Endothelial cell of umbilical vein (primary cell): ENCODE results near the gene HSD17B7. TPM values are rescaled to one million over a fixed set of nuclear protein-coding genes. Genes with fewer than 3 reads are reported as not detected.

Source experiments
- BruUV-seq: library from RNA; stranded (reverse); fragments of 400-500 nt; replicated peaks from 2 replicates; lab custom pipeline; 2021; lab: Mats Ljungman, UMichigan
- CTCF ChIA-PET: fragments of 300-600, 350-600 bp; sonication (Branson Sonifier 250); formaldehyde crosslinking; loops from one replicate; lab custom pipeline; 2021; ENCODE audit warnings: antibody characterized with exemption, inconsistent platforms; lab: Charles Lee
- POLR2A ChIA-PET: fragments of 300-600, 350-600 bp; sonication (Branson Sonifier 250); formaldehyde crosslinking; loops from one replicate; lab custom pipeline; 2021; ENCODE audit warnings: antibody characterized with exemption, inconsistent platforms; lab: Charles Lee
- DNase-seq: peaks from one replicate; pipeline ENCODE4 v3.0.0-alpha.2; 2011; ENCODE audit warnings: low read depth, low spot score
- FAIRE-seq: peaks from 2 replicates; lab custom pipeline; 2011; peaks lifted over from hg19 to GRCh38; lab: Jason Lieb, UNC
- H2AFZ ChIP-seq: 2 replicates; pipeline ENCODE4 v1.6.0; 2012; ENCODE audit warnings: low read depth, low read length, control low read depth, inconsistent platforms
- H3K27ac ChIP-seq: 2 replicates; pipeline ENCODE4 v1.5.1; 2011; ENCODE audit warnings: low read depth, mild to moderate bottlenecking, control low read depth, low read length, moderate library complexity; ENCODE audit not compliant: insufficient read depth
- H3K27me3 ChIP-seq, 2 experiments: 2 replicates each; pipeline versions ENCODE4 v1.6.0 to v1.6.1; 2011; ENCODE audit warnings: low read length in 2 of 2, mixed read lengths in 1 of 2; ENCODE audit not compliant: control insufficient read depth in 2 of 2, insufficient read depth in 2 of 2
- H3K36me3 ChIP-seq, 2 experiments: 2 replicates in 1 of 2; 3 replicates in 1 of 2; pipeline ENCODE4 v1.5.1; 2011; ENCODE audit warnings: low read length in 2 of 2, mild to moderate bottlenecking in 1 of 2, moderate library complexity in 1 of 2; ENCODE audit not compliant: control insufficient read depth in 2 of 2, insufficient read depth in 2 of 2; ENCODE audit errors: extremely low read depth in 1 of 2
- H3K4me1 ChIP-seq: 3 replicates; pipeline ENCODE4 v1.5.1; 2011; ENCODE audit warnings: mild to moderate bottlenecking, low read length; ENCODE audit not compliant: control insufficient read depth, insufficient read depth; ENCODE audit errors: extremely low read depth
- H3K4me2 ChIP-seq: 2 replicates; pipeline ENCODE4 v1.6.1; 2011; ENCODE audit warnings: low read length, control low read depth, mixed read lengths; ENCODE audit not compliant: insufficient read depth
- H3K4me3 ChIP-seq, 3 experiments: fragments of 200-600 bp in 1 of 3; sonication (generic), shearing (Covaris generic) in 1 of 3; replicated peaks in 1 of 3; 2 replicates each; pipeline ENCODE4 v1.5.1; 2011 to 2016; ENCODE audit warnings: control low read depth in 3 of 3, low read length in 3 of 3, mild to moderate bottlenecking in 2 of 3, inconsistent platforms in 1 of 3, low read depth in 1 of 3, moderate library complexity in 1 of 3; ENCODE audit not compliant: insufficient read depth in 1 of 3
- H3K79me2 ChIP-seq: 2 replicates; pipeline ENCODE4 v1.6.0; 2012; ENCODE audit warnings: low read length, inconsistent platforms; ENCODE audit not compliant: control insufficient read depth, insufficient read depth
- H3K9ac ChIP-seq: replicated peaks from 2 replicates; pipeline ENCODE3; 2011; ENCODE audit warnings: low read length, control low read depth; ENCODE audit not compliant: insufficient read depth; ENCODE audit errors: extremely low read depth
- H3K9me1 ChIP-seq: replicated peaks from 3 replicates; pipeline ENCODE4 v1.6.0; 2011; ENCODE audit warnings: mild to moderate bottlenecking, low read length; ENCODE audit not compliant: control insufficient read depth, insufficient read depth; ENCODE audit errors: extremely low read depth
- H3K9me3 ChIP-seq: replicated peaks from 2 replicates; pipeline ENCODE4 v1.5.1; 2012; ENCODE audit warnings: low read length, inconsistent platforms; ENCODE audit not compliant: control insufficient read depth, insufficient read depth
- H4K20me1 ChIP-seq: replicated peaks from 2 replicates; pipeline ENCODE3; 2011; ENCODE audit warnings: mild to moderate bottlenecking, low read length; ENCODE audit not compliant: control insufficient read depth, insufficient read depth; ENCODE audit errors: extremely low read depth
- JUN ChIP-seq: IDR thresholded peaks from 2 replicates; pipeline ENCODE4 v1.6.1; 2011; ENCODE audit warnings: borderline replicate concordance, low read depth; ENCODE audit not compliant: insufficient read length, insufficient read depth
- dilution Hi-C: fragments of 300-500 bp; cut with MboI; formaldehyde crosslinking; loops from one replicate; pipeline ENCODE4 v1.15.0; 2019; ENCODE audit warnings: low sequenced_read_pairs; ENCODE audit not compliant: extremely low pct_ligation_motif_present
- intact Hi-C: fragments of 100-400 bp; cut with micrococcal nuclease; formaldehyde crosslinking; loops from one replicate; pipeline ENCODE4 v1.10.0; 2022
- polyA plus RNA-seq, 4 experiments: library from polyadenylated mRNA; depleted of rRNA in 3 of 4; stranded (reverse) in 3 of 4; unstranded in 1 of 4; fragments of >200 nt; gene quantifications; 2 replicates each; pipeline versions ENCODE4 v1.2.1 to v1.2.3, GENCODE V29; 2011 to 2012; ENCODE audit warnings: missing spikeins in 1 of 4
- total RNA-seq: library from RNA; stranded (reverse); gene quantifications from 2 replicates; pipeline ENCODE4 v1.2.3, GENCODE V29; 2021
- TF ChIP-seq, protein P1 (sequence below), 2 donors: IDR thresholded peaks; 1 replicate in 1 of 2; 2 replicates in 1 of 2; pipeline ENCODE4 v1.5.1; 2011; ENCODE audit warnings: low read length in 2 of 2, mild to moderate bottlenecking in 2 of 2, moderate library complexity in 2 of 2, control low read depth in 1 of 2, inconsistent platforms in 1 of 2, low read depth in 1 of 2; ENCODE audit not compliant: insufficient read depth in 1 of 2; ENCODE audit errors: extremely low read depth in 1 of 2

Gene HSD17B7
- total and polyA plus RNA-seq, 2 donors (not counting 3 experiments of a cell fraction or from before 2014, with no cell fraction given), result 17.7 to 26.6 TPM

DNA sequence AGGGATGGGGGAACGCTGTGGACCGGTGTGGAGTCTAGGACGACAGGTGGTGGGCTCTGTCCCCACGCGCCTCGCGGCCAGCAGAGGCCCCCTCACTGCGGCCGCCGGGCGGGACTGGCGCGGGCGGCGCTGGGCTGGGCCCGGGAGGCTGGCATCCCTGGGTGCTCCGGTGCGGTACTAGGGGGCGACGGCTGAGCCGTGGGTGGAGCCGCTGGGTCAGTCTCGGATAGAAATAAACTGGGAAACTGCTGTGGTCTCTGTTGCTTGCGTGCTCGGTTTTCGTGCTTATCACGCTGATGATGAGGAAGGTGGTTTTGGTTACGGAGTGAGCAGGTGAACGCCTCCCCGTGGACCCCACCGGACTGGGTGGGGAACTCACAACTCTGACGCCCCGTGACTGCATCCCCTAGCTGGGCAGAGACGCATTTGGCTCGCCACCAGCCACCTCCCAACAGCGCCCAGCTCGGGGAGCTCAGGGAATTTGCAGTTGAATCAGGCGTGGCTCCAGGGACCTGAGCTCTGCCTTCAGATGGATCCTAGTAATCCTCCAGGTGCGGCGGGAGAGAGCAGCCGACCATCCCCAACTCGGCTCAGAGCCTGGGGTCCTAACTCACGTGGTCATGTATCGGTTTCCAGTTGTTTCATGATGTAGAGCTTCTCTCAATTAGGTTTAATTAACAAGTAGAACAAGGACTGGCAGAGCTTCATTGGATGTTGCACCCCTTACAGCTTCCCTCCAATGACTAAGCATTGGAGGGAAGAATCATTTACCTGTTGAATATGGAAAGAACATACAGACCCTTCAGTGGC lies 32.1 kb downstream of the HSD17B7 start:
- no peaks in the 10 kb centered on the region for H4K20me1 ChIP-seq
- intact Hi-C loops, result no loop called here

More for the DNA sequence above, 32.1 kb downstream of the HSD17B7 start:
- Histone ChIP-seq H3K4me3 (peak overlapping the region; percentile 13 to 42 (median 41)), H2AFZ (peak overlapping the region; percentile 94), H3K27ac (no peak overlapping the region), H3K9me3 (no peaks in the 10 kb centered on the region), H3K9ac (peak overlapping the region; percentile 30), H3K9me1 (no peaks in the 10 kb centered on the region), H3K4me1 (peaks cover 16% of the 10 kb centered on the region), H3K79me2 (no peaks in the 10 kb centered on the region), H3K36me3 (no peaks in the 10 kb centered on the region), H3K4me2 (peak overlapping the region; percentile 76), H3K27me3 (no peaks in the 10 kb centered on the region)
- TF ChIP-seq, protein P1, sequence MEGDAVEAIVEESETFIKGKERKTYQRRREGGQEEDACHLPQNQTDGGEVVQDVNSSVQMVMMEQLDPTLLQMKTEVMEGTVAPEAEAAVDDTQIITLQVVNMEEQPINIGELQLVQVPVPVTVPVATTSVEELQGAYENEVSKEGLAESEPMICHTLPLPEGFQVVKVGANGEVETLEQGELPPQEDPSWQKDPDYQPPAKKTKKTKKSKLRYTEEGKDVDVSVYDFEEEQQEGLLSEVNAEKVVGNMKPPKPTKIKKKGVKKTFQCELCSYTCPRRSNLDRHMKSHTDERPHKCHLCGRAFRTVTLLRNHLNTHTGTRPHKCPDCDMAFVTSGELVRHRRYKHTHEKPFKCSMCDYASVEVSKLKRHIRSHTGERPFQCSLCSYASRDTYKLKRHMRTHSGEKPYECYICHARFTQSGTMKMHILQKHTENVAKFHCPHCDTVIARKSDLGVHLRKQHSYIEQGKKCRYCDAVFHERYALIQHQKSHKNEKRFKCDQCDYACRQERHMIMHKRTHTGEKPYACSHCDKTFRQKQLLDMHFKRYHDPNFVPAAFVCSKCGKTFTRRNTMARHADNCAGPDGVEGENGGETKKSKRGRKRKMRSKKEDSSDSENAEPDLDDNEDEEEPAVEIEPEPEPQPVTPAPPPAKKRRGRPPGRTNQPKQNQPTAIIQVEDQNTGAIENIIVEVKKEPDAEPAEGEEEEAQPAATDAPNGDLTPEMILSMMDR (IDR thresholded peaks at IDR 0.05; ENCODE audit: extremely low read depth in 1 of 2, insufficient read depth in 1 of 2, low read depth in 1 of 2, low read length in 2 of 2), result peak in 1 of 2 donors; percentile 2
- TF ChIP-seq JUN, result no peak
- DNase-seq, result peak; percentile 25
- ChIA-PET CTCF (interaction anchor here (0.6 to 1.9 kb wide), 7 partner anchors 11 to 493 kb away, joined by 3 to 13 read pairs (median 5); partner anchors contain the start of gene RGS5), POLR2A (no interaction called here)
- FAIRE-seq, result no peak
- BruUV-seq, result no TSS peak
- dilution Hi-C loops, result no loop called here
